Measurements from ENCODE around the gene SPDYE3.
"Not testable (repeated sequence)": the region's sequence is repeated elsewhere in the genome, so short reads cannot be mapped to it uniquely, and the experiment has no call there.

SPDYE3 gene

GRCh38 chr7:100292162-100292561 is 15.3 kb upstream of the SPDYE3 start:
- DNase-seq = not testable (repeated sequence)

GRCh38 chr7:100295269-100295668 is 12.2 kb upstream of the SPDYE3 start:
- not testable (repeated sequence) for DNase-seq

GRCh38 chr7:100297852-100298631 is 9.5 kb upstream of the SPDYE3 start:
- not testable (repeated sequence) for DNase-seq

DNA sequence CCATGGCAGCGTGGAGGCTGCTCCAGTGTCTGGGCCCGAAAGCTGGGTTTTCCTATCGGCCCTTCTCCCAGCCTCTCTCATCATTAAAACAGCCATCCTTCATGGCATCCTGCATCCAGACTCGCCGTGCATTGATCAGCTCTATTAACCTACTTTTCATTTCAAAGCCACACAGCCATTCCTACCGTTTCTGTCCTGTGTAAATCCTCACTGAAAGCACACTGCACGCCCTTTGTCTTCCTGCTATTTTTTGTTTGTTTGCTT is 8.9 kb upstream of the SPDYE3 start:
- not testable (repeated sequence) for DNase-seq

DNA sequence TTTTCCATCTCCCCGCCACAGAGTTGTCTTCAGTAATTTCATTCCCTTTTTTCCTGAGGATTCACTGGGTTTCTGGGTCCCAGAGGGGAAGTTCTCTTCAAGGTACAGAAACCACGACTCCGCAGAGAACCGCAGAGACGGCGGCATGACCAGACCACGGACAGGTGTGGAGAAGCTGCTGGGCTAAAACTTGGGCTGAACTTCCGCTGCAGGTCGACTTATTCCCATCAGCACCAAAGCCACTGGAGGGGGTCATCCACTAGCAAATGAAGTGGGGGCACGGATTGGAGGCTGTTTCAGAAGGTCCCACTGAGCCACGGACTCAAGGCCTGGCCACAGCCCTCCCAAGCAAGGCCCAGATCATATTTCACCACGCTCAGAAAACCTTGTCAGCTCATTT is 3.0 kb upstream of the SPDYE3 start:
- DNase-seq = not testable (repeated sequence)

- DNase-seq = not testable (repeated sequence)
These were observed 10.8 kb downstream of the SPDYE3 start for GRCh38 chr7:100318329-100318728.

- not testable (repeated sequence) for DNase-seq
These were observed 14.1 kb downstream of the SPDYE3 start for GRCh38 chr7:100321648-100322047.

- not testable (repeated sequence) for DNase-seq
These were observed 16.7 kb downstream of the SPDYE3 start for GRCh38 chr7:100324194-100324593.

- DNase-seq = not testable (repeated sequence)
These were observed 18.2 kb downstream of the SPDYE3 start for GRCh38 chr7:100325671-100326070.

DNA sequence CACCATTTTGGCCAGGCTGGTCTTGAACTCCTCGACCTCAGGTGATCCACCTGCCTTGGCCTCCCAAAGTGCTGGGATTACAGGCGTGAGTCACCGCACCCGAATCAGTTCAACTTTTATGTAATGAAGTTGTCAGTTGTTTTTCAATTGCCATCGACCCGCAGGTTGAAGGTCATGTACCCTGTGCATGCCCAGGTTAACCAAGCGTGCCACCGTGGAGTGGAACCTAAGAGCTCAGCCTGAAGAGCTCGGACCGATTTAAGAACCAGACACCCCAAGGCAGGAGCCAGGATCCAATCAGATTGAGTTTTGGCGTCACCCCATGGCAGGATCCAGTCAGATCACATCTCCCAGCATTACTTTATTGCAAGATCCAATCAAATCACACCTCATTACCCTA is 19.4 kb downstream of the SPDYE3 start:
- DNase-seq = not testable (repeated sequence)

DNA sequence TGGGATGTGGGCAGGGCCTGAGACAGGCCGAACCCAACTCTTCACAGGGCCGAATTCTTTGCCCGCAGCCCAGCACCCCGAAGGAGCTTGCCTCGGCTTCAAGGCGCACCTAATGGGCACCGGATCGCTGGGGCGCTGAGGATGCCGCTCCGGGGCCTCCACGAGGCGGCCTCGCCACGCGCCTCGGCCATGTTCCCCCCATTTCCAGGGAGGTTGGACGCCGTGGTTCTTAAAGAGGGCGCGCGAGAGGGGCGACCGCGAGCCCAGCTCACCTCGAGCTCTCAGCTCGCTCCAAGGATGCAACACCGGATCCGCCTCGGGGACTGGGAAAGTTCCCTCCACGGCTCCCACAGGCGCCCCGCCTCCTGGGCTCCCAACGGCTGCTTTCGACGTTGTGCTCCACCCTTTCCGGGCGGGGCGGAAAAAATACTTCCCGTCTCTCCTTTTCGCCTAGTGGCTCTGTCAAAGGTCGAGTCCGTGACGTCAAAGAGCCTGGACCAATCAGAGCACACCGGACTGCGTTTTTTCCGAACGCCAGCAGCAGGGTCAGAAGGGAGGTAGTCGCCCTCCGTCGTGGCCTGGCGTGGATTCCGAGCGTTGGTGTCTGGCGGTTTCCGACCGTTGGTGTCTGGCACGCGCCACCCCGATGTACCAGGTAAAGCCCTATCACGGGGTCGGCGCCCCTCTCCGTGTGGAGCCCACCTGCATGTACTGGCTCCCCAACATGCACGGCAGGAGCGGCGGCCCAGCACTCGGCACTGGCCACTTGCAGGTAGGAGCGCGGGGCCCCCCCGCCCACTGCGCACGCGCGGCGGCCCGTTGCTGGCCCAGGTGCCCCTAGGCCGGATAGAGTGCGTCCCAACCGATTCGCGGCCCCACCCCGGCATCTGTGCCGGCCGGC is 28.3 kb downstream of the SPDYE3 start:
- peak; percentile 93 for DNase-seq

DNA sequence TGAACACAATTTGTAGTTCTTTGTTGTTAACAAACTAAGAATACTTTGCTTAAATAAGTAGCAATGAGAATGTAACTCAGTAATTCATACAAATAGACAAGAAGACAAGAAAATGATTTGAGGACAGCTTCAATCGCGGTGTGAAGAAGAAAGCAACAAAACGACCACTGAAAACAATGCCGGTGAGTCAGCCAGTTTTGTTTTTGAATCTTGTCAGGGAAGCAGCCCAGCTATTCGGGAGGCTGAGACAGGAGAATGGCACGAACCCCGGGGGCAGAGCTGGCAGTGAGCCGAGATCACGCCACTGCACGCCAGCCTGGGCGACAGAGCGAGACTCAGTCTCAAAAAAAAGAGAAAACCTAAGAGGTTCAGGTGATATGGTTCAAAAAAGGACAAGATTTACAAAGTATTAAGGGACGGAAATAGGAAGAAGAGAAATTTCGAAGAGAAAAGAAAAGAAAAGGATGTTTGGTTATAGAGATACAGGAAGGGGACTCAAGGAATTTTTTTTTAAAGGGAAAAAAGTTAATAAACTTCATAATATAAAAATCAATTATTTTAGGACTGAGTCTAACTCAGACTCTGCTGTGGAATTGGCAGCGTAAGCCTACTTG is 30.7 kb downstream of the SPDYE3 start:
- not testable (repeated sequence) for DNase-seq

- not testable (repeated sequence) for DNase-seq
These were observed 33.8 kb downstream of the SPDYE3 start for GRCh38 chr7:100341286-100341685.

- no peak for DNase-seq
These were observed 35.3 kb downstream of the SPDYE3 start for GRCh38 chr7:100342765-100343164.

DNA sequence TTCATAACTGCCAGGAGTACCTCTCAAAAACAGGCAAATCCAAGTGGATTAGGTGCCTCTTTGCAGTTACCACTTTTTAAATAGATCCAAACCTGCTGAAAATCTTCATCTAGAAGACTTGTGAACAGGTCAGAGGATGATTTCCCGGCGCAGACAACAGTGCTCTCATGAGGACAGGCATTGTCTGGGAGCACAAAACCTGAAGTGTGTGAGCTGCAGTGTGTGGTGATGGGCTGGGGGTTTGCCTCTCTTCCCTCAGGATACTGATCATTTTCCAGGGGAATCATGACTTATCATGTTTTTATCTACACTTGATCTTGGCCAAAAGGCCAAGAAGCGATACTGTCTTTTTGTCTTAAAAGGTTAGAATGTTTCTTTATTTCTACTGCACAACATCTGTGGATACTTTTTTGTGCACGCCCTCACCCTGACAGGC is 36.6 kb downstream of the SPDYE3 start:
- not testable (repeated sequence) for DNase-seq

GRCh38 chr7:100344560-100345287 is 37.2 kb downstream of the SPDYE3 start:
- DNase-seq = peak; percentile 92

- DNase-seq = peak; percentile 79
These were observed 37.8 kb downstream of the SPDYE3 start for GRCh38 chr7:100345288-100345672.

- no peak for DNase-seq
These were observed 39.4 kb downstream of the SPDYE3 start for GRCh38 chr7:100346921-100347320.

GRCh38 chr7:100348805-100349204 is 41.3 kb downstream of the SPDYE3 start:
- DNase-seq = no peak

DNA sequence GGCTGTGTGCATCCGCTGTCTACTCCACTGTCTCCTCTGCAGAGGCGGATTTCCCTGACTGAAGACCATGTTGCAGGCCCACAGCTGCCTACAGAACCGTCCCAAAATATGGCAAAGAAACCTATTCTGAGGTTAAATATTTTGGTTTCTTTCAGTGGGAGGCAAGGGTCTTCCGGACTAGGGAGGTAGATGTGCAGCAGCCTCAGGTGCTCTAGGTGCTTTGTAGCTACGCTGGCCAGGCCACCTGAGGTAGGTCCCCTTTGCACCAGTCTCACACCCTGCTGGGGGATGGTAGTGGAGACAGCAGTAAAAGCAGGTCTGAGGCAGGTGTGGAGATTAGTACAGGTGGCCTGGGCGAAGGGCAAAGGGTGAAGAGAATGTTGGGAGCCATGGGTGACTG is 42.3 kb downstream of the SPDYE3 start:
- no peak for DNase-seq

- DNase-seq = no peak
These were observed 44.2 kb downstream of the SPDYE3 start for GRCh38 chr7:100351657-100352058.

GRCh38 chr7:100352230-100352781 is 44.8 kb downstream of the SPDYE3 start:
- not testable (repeated sequence) for DNase-seq

All from activated CD4-positive, alpha-beta T cell treated with anti-CD3 and anti-CD28 coated beads, Interleukin-2, Interleukin-6, amounts not matched to agents 100 ng/mL and 50 ng/mL, durations not matched to agents 16 hours and 8 hours (primary cell).